Activated T-helper 2 cell treated with anti-CD3 and anti-CD28 coated beads, Interferon-gamma antibody, Interleukin-2, Interleukin-4, amounts not matched to agents 10 μg/mL and 5 μg/mL and 100 μg/mL, durations not matched to agents 14 hours and 24 hours and 36 hours (primary cell): Measurements from ENCODE around the gene SPAG4. TPM values are rescaled to one million over a fixed set of nuclear protein-coding genes. Genes with fewer than 3 reads are reported as not detected.
A peak's percentile ranks its signal among the peaks of the same experiment; 100 is the strongest.

Experiments
- DNase-seq: peaks from one replicate; pipeline ENCODE4 v3.0.0; 2021; ENCODE audit warnings: low spot score
- H3K27ac Mint-ChIP-seq: one replicate; pipeline ENCODE4 v1.8.0; 2021; ENCODE audit warnings: mixed read lengths
- H3K27me3 Mint-ChIP-seq: one replicate; pipeline ENCODE4 v1.8.0; 2021; ENCODE audit warnings: low read depth, mixed read lengths
- H3K36me3 Mint-ChIP-seq: one replicate; pipeline ENCODE4 v1.8.0; 2021; ENCODE audit warnings: low read depth, mixed read lengths
- H3K4me1 Mint-ChIP-seq: one replicate; pipeline ENCODE4 v1.8.0; 2021; ENCODE audit warnings: low read depth, mixed read lengths
- H3K4me3 Mint-ChIP-seq: one replicate; pipeline ENCODE4 v1.8.0; 2021; ENCODE audit warnings: low read depth, mild to moderate bottlenecking, moderate library complexity, mixed read lengths
- H3K9me3 Mint-ChIP-seq: one replicate; pipeline ENCODE4 v1.8.0; 2021; ENCODE audit warnings: mixed read lengths
- intact Hi-C: fragments of 100-400 bp; cut with micrococcal nuclease; formaldehyde crosslinking; loops from one replicate; pipeline ENCODE4 v1.15.1; 2023
- total RNA-seq: library from RNA; stranded (reverse); gene quantifications from 2 replicates; pipeline ENCODE4 v1.2.3, GENCODE V29; 2022

The SPAG4 gene
- total RNA-seq, 1 donor from 2014 or later = 11.8 TPM

- H3K4me1 Mint-ChIP-seq = peaks cover 4% of the 10 kb centered on the region
- no peaks in the 10 kb centered on the region for H3K27me3 Mint-ChIP-seq
- H3K4me3 Mint-ChIP-seq = no peak overlapping the region
- H3K36me3 Mint-ChIP-seq = peaks cover 43% of the 10 kb centered on the region
- intact Hi-C loops = no loop called here
- no peak overlapping the region for H3K27ac Mint-ChIP-seq
- no peak for DNase-seq
- no peaks in the 10 kb centered on the region for H3K9me3 Mint-ChIP-seq
Observed at GRCh38 chr20:35632539-35633115, 17.0 kb downstream of the SPAG4 start.

- intact Hi-C loops = no loop called here
- H3K9me3 Mint-ChIP-seq = no peaks in the 10 kb centered on the region
- peaks cover 24% of the 10 kb centered on the region for H3K36me3 Mint-ChIP-seq
- no peak overlapping the region for H3K4me3 Mint-ChIP-seq
- H3K27ac Mint-ChIP-seq = no peak overlapping the region
- H3K27me3 Mint-ChIP-seq = no peaks in the 10 kb centered on the region
- H3K4me1 Mint-ChIP-seq = peaks cover 14% of the 10 kb centered on the region
- no peak for DNase-seq
Observed at GRCh38 chr20:35635652-35636051, 20.0 kb downstream of the SPAG4 start.

- intact Hi-C loops = no loop called here
- DNase-seq = no peak
- H3K27me3 Mint-ChIP-seq = no peaks in the 10 kb centered on the region
- peaks cover 17% of the 10 kb centered on the region for H3K4me1 Mint-ChIP-seq
- H3K36me3 Mint-ChIP-seq = peaks cover 20% of the 10 kb centered on the region
- H3K27ac Mint-ChIP-seq = no peak overlapping the region
- no peaks in the 10 kb centered on the region for H3K9me3 Mint-ChIP-seq
- no peak overlapping the region for H3K4me3 Mint-ChIP-seq
Observed at GRCh38 chr20:35636095-35636494, 20.5 kb downstream of the SPAG4 start.

- Mint-ChIP-seq H3K9me3 (no peaks in the 10 kb centered on the region), H3K4me1 (peaks cover 21% of the 10 kb centered on the region), H3K36me3 (peaks cover 19% of the 10 kb centered on the region), H3K27me3 (no peaks in the 10 kb centered on the region), H3K27ac (no peak overlapping the region), H3K4me3 (no peak overlapping the region)
- DNase-seq = no peak
- intact Hi-C loops = no loop called here
Observed at GRCh38 chr20:35637276-35637675, 21.6 kb downstream of the SPAG4 start.

- Mint-ChIP-seq H3K4me3 (no peak overlapping the region), H3K27me3 (no peaks in the 10 kb centered on the region), H3K27ac (no peak overlapping the region), H3K36me3 (peaks cover 17% of the 10 kb centered on the region), H3K9me3 (no peaks in the 10 kb centered on the region), H3K4me1 (peaks cover 25% of the 10 kb centered on the region)
- DNase-seq = no peak
- intact Hi-C loops = no loop called here
Observed at GRCh38 chr20:35638751-35639150, 23.1 kb downstream of the SPAG4 start.

GRCh38 chr20:35640724-35641123 is 25.1 kb downstream of the SPAG4 start:
- intact Hi-C loops = no loop called here
- H3K4me1 Mint-ChIP-seq = peaks cover 33% of the 10 kb centered on the region
- peak overlapping the region; percentile 33 for H3K27ac Mint-ChIP-seq
- no peaks in the 10 kb centered on the region for H3K9me3 Mint-ChIP-seq
- no peak overlapping the region for H3K4me3 Mint-ChIP-seq
- H3K27me3 Mint-ChIP-seq = no peaks in the 10 kb centered on the region
- peaks cover 25% of the 10 kb centered on the region for H3K36me3 Mint-ChIP-seq
- DNase-seq = no peak

- peaks cover 26% of the 10 kb centered on the region for H3K36me3 Mint-ChIP-seq
- no peak overlapping the region for H3K27ac Mint-ChIP-seq
- no peaks in the 10 kb centered on the region for H3K9me3 Mint-ChIP-seq
- intact Hi-C loops = no loop called here
- peaks cover 33% of the 10 kb centered on the region for H3K4me1 Mint-ChIP-seq
- no peaks in the 10 kb centered on the region for H3K27me3 Mint-ChIP-seq
- H3K4me3 Mint-ChIP-seq = no peak overlapping the region
- DNase-seq = no peak
Observed at GRCh38 chr20:35641743-35642142, 26.1 kb downstream of the SPAG4 start.

- Mint-ChIP-seq H3K27ac (no peak overlapping the region), H3K4me3 (no peak overlapping the region), H3K36me3 (peaks cover 29% of the 10 kb centered on the region), H3K27me3 (no peaks in the 10 kb centered on the region), H3K9me3 (no peaks in the 10 kb centered on the region), H3K4me1 (peaks cover 29% of the 10 kb centered on the region)
- intact Hi-C loops = no loop called here
- DNase-seq = no peak
Observed at GRCh38 chr20:35643045-35643444, 27.4 kb downstream of the SPAG4 start.

- Mint-ChIP-seq H3K4me1 (peaks cover 37% of the 10 kb centered on the region), H3K36me3 (peaks cover 46% of the 10 kb centered on the region), H3K27ac (peak overlapping the region; percentile 40), H3K4me3 (no peak overlapping the region), H3K9me3 (no peaks in the 10 kb centered on the region), H3K27me3 (no peaks in the 10 kb centered on the region)
- intact Hi-C loops = no loop called here
- no peak for DNase-seq
Observed at GRCh38 chr20:35644806-35645205, 29.2 kb downstream of the SPAG4 start.

GRCh38 chr20:35648836-35649235 is 33.2 kb downstream of the SPAG4 start:
- Mint-ChIP-seq H3K9me3 (no peaks in the 10 kb centered on the region), H3K27me3 (no peaks in the 10 kb centered on the region), H3K27ac (peak overlapping the region; percentile 50), H3K36me3 (peaks cover 60% of the 10 kb centered on the region), H3K4me3 (no peak overlapping the region), H3K4me1 (peaks cover 28% of the 10 kb centered on the region)
- no peak for DNase-seq
- intact Hi-C loops = no loop called here

- Mint-ChIP-seq H3K27ac (peak overlapping the region; percentile 11), H3K36me3 (peaks cover 50% of the 10 kb centered on the region), H3K4me1 (peaks cover 22% of the 10 kb centered on the region), H3K4me3 (no peak overlapping the region), H3K27me3 (no peaks in the 10 kb centered on the region), H3K9me3 (no peaks in the 10 kb centered on the region)
- intact Hi-C loops = no loop called here
- DNase-seq = no peak
Observed at GRCh38 chr20:35650632-35651031, 35.0 kb downstream of the SPAG4 start.

GRCh38 chr20:35651958-35652357 is 36.3 kb downstream of the SPAG4 start:
- Mint-ChIP-seq H3K27ac (no peak overlapping the region), H3K27me3 (no peaks in the 10 kb centered on the region), H3K9me3 (no peaks in the 10 kb centered on the region)

GRCh38 chr20:35652641-35653429 is 37.2 kb downstream of the SPAG4 start:
- intact Hi-C loops = no loop called here

More at GRCh38 chr20:35651958-35652357, 36.3 kb downstream of the SPAG4 start:
- Mint-ChIP-seq H3K36me3 (peaks cover 53% of the 10 kb centered on the region), H3K4me3 (no peak overlapping the region), H3K4me1 (peaks cover 27% of the 10 kb centered on the region)
- DNase-seq = no peak
- intact Hi-C loops = no loop called here

More at GRCh38 chr20:35652641-35653429, 37.2 kb downstream of the SPAG4 start:
- no peak overlapping the region for H3K27ac Mint-ChIP-seq
- no peak overlapping the region for H3K4me3 Mint-ChIP-seq
- H3K27me3 Mint-ChIP-seq = no peaks in the 10 kb centered on the region
- peaks cover 32% of the 10 kb centered on the region for H3K4me1 Mint-ChIP-seq
- DNase-seq = no peak
- peaks cover 53% of the 10 kb centered on the region for H3K36me3 Mint-ChIP-seq
- H3K9me3 Mint-ChIP-seq = no peaks in the 10 kb centered on the region
